ENCODE results near the gene KRTAP6-2. TPM values are rescaled to one million over a fixed set of nuclear protein-coding genes. Genes with fewer than 3 reads are reported as not detected.

The KRTAP6-2 gene
- polyA plus RNA-seq, 2 of the 4 experiments (the other 2 are of a cell fraction) = not detected

- no peak for TF ChIP-seq MAZ (IDR thresholded peaks at IDR 0.05; ENCODE audit: borderline replicate concordance, low read depth, low read length)
Measured at GRCh38 chr21:30561957-30562356, 36.7 kb downstream of the KRTAP6-2 start (continued).

GRCh38 chr21:30561264-30561895, 37.3 kb downstream of the KRTAP6-2 start, which contains the start of gene KRTAP19-7:
Gene KRTAP19-7 (minus strand): TSS chr21:30561314. CDS start chr21:30561289, 25 bp downstream.
- DNase-seq (ENCODE audit: low read depth in 1 of 2, low spot score in 1 of 2) (no peak), FAIRE-seq (no peak), ATAC-seq (no peak)
- no peak within 1 kb of the TSS for H3K4me2 ChIP-seq
- ChIA-PET POLR2A (no interaction called here), CTCF (no interaction called here)
- TF ChIP-seq TFCP2L1 (CRISPR knock-in tag; IDR thresholded peaks at IDR 0.05) (no peak), E2F6 (IDR thresholded peaks at IDR 0.05; ENCODE audit: borderline replicate concordance, low read depth) (no peak), KDM1A (IDR thresholded peaks at IDR 0.05; ENCODE audit: low read depth) (no peak)
- H3K9me3 ChIP-seq = no peaks in the 10 kb centered on the region
- no peak within 1 kb of the TSS for H3K4me3 ChIP-seq
- no peaks in the 10 kb centered on the region for H3K4me1 ChIP-seq
- H3K27ac ChIP-seq = no peak within 1 kb of the TSS
- WGBS (ENCODE audit: missing lambda C conversion rate) = 0% methylated on average over 2 of the region's 2 CpGs

- ATAC-seq (no peak), DNase-seq (ENCODE audit: low read depth in 1 of 2, low spot score in 1 of 2) (no peak), FAIRE-seq (no peak)
- ChIA-PET CTCF (no interaction called here), POLR2A (no interaction called here)
- Histone ChIP-seq H3K4me3 (no peak overlapping the region), H3K4me1 (no peaks in the 10 kb centered on the region), H3K27ac (no peak overlapping the region), H3K4me2 (no peak overlapping the region), H3K9me3 (no peaks in the 10 kb centered on the region)
- 2% methylated on average over 2 of the region's 2 CpGs for WGBS (ENCODE audit: missing lambda C conversion rate)
- TF ChIP-seq TP53 (CRISPR knock-in tag; IDR thresholded peaks at IDR 0.05) = no peak
- no peak for TF ChIP-seq NFE2L2 (conservative IDR thresholded peaks at IDR 0.05; ENCODE audit: low read length)
- no peak for TF ChIP-seq MYC (IDR thresholded peaks at IDR 0.05; ENCODE audit: borderline replicate concordance, low read length)
- TF ChIP-seq FOSL2 (IDR thresholded peaks at IDR 0.05) = no peak
- TF ChIP-seq FOSL2 (CRISPR knock-in tag; IDR thresholded peaks at IDR 0.05) = no peak
- TF ChIP-seq, protein P1, sequence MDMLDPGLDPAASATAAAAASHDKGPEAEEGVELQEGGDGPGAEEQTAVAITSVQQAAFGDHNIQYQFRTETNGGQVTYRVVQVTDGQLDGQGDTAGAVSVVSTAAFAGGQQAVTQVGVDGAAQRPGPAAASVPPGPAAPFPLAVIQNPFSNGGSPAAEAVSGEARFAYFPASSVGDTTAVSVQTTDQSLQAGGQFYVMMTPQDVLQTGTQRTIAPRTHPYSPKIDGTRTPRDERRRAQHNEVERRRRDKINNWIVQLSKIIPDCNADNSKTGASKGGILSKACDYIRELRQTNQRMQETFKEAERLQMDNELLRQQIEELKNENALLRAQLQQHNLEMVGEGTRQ (IDR thresholded peaks at IDR 0.05) = no peak
- TF ChIP-seq JUNB (IDR thresholded peaks at IDR 0.05) = no peak
- TF ChIP-seq, protein P2, sequence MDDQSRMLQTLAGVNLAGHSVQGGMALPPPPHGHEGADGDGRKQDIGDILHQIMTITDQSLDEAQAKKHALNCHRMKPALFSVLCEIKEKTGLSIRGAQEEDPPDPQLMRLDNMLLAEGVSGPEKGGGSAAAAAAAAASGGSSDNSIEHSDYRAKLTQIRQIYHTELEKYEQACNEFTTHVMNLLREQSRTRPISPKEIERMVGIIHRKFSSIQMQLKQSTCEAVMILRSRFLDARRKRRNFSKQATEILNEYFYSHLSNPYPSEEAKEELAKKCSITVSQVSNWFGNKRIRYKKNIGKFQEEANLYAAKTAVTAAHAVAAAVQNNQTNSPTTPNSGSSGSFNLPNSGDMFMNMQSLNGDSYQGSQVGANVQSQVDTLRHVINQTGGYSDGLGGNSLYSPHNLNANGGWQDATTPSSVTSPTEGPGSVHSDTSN (IDR thresholded peaks at IDR 0.05) = no peak
- no peak for TF ChIP-seq CBX2 (IDR thresholded peaks at IDR 0.05; ENCODE audit: borderline replicate concordance, low read depth)
- TF ChIP-seq RNF2 (IDR thresholded peaks at IDR 0.05; ENCODE audit: borderline replicate concordance, low read depth) = no peak
- TF ChIP-seq GATA3 (IDR thresholded peaks at IDR 0.05; ENCODE audit: borderline replicate concordance) = no peak
- TF ChIP-seq EP300 (IDR thresholded peaks at IDR 0.05) = no peak
- no peak for TF ChIP-seq RFX5 (IDR thresholded peaks at IDR 0.05)
- TF ChIP-seq SREBF2 (IDR thresholded peaks at IDR 0.05) = no peak
- no peak for TF ChIP-seq ZNF302 (CRISPR knock-in tag; IDR thresholded peaks at IDR 0.05)
- no peak for TF ChIP-seq EHF (CRISPR knock-in tag; IDR thresholded peaks at IDR 0.05)
- TF ChIP-seq POLR2AphosphoS2 (conservative IDR thresholded peaks at IDR 0.05; ENCODE audit: low read length) = no peak
- no peak for TF ChIP-seq NR3C1 (IDR thresholded peaks at IDR 0.05)
- TF ChIP-seq ESRRA (IDR thresholded peaks at IDR 0.05; ENCODE audit: borderline replicate concordance, low read length) = no peak
- no peak for TF ChIP-seq MAFK (IDR thresholded peaks at IDR 0.05; ENCODE audit: partially characterized antibody)
- TF ChIP-seq, protein P3, sequence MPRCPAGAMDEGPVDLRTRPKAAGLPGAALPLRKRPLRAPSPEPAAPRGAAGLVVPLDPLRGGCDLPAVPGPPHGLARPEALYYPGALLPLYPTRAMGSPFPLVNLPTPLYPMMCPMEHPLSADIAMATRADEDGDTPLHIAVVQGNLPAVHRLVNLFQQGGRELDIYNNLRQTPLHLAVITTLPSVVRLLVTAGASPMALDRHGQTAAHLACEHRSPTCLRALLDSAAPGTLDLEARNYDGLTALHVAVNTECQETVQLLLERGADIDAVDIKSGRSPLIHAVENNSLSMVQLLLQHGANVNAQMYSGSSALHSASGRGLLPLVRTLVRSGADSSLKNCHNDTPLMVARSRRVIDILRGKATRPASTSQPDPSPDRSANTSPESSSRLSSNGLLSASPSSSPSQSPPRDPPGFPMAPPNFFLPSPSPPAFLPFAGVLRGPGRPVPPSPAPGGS (IDR thresholded peaks at IDR 0.05) = no peak
Measured at GRCh38 chr21:30555095-30555494, 43.6 kb downstream of the KRTAP6-2 start.
